Measurements from ENCODE around the gene JMJD7.
A peak's percentile ranks its signal among the peaks of the same experiment; 100 is the strongest.

JMJD7 gene

DNA sequence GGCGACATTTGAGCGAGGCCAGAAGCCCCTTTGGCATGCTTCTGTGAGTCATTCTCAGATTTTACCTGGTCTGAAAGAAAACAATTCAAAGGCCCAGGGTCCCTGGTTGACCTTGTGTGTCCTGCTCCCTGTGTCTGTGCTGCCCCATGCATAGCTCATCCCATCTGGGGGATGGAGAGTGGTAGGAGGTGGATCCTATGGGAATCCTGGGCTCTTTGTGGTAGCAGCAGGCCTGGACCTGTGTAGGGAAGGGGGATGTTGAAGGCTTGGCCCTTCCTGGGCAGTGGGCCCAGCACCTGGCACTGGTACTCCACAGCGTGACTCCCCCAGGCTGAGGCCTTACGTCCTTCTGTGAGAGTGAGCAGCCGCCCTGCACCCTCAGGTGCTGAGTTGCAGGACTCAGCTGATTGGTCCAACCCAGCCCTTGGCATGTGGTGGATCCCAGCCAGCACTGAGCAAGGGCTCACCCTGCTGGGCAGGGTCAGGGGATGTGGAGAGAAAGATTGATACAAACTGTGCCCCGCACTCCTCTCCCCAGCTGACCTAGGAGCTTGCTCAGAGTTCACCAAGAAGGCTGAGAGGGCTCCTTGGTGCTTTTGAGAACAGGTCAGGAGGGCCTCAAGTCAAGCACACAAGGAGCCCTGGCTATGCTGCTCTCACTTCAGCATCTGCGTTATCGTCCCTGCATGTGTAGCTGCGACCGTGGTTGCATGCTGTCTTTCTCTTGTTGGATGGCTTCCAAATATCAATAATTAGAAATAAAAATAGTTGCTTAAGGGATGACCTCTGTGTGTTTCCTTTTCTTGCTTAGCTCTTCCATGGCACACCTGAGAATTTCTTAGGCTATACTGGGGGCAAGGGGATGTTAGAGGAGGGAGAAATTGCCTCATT is 21.4 kb upstream of the JMJD7 start:
- Histone ChIP-seq H3K4me3 (no peak overlapping the region), H3K9me3 (peaks cover 3% of the 10 kb centered on the region; the same call in 1 of the 2 replicates), H3K36me3 (replicated peaks) (no peaks in the 10 kb centered on the region; the same call in 1 of the 2 replicates), H3K4me1 (no peaks in the 10 kb centered on the region), H3K27me3 (ENCODE audit: low read depth) (no peaks in the 10 kb centered on the region)
- in situ Hi-C loops (cut with MboI; ENCODE audit: low sequenced_read_pairs): no loop called here
- DNase-seq (ENCODE audit: low spot score in 2 of 2): no peak

DNA sequence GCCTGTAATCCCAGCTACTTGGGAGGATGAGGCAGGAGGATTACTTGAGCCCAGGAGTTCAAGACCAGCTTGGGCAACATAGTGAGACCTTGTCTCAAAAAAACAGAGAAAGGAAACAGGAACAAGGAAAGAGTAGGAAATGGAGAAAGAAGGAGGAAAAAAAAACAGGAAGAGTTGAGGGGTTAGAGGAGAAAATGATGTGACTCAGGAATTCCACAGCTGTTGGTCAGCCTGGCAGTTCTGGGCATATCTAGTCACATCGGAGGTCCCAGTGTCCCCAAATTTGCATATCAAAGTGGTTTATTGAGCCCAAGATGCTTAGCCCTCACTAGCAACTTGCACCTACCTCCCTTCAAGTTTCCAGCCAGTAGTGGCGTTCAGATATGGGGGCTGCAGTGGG is 18.8 kb upstream of the JMJD7 start:
- no peaks in the 10 kb centered on the region; the same call in 1 of the 2 replicates for H3K36me3 ChIP-seq (replicated peaks)
- no peaks in the 10 kb centered on the region for H3K4me1 ChIP-seq
- DNase-seq (ENCODE audit: low spot score in 2 of 2): no peak
- no peaks in the 10 kb centered on the region for H3K9me3 ChIP-seq
- no peak overlapping the region for H3K4me3 ChIP-seq
- H3K27me3 ChIP-seq (ENCODE audit: low read depth): no peaks in the 10 kb centered on the region
- in situ Hi-C loops (cut with MboI; ENCODE audit: low sequenced_read_pairs): no loop called here

- H3K4me1 ChIP-seq: no peaks in the 10 kb centered on the region
- H3K4me3 ChIP-seq: no peak overlapping the region
- H3K9me3 ChIP-seq: no peaks in the 10 kb centered on the region
- H3K36me3 ChIP-seq (replicated peaks): no peaks in the 10 kb centered on the region; the same call in 1 of the 2 replicates
- DNase-seq (ENCODE audit: low spot score in 2 of 2): no peak
- no peaks in the 10 kb centered on the region for H3K27me3 ChIP-seq (ENCODE audit: low read depth)
- in situ Hi-C loops (cut with MboI; ENCODE audit: low sequenced_read_pairs): loop anchor here (5.0 to 10.0 kb wide), 3 partner anchors 37 to 245 kb away; partner anchors contain the start of gene MAPKBP1
Measured at GRCh38 chr15:41809526-41810220, 18.2 kb upstream of the JMJD7 start.

- no peaks in the 10 kb centered on the region for H3K27me3 ChIP-seq (ENCODE audit: low read depth)
- DNase-seq (ENCODE audit: low spot score in 2 of 2): no peak
- H3K9me3 ChIP-seq: no peaks in the 10 kb centered on the region
- peaks cover 5% of the 10 kb centered on the region for H3K36me3 ChIP-seq (replicated peaks)
- no peak overlapping the region for H3K4me3 ChIP-seq
- in situ Hi-C loops (cut with MboI; ENCODE audit: low sequenced_read_pairs): loop anchor here (5.0 to 10.0 kb wide), 3 partner anchors 39 to 246 kb away; partner anchors contain the start of gene MAPKBP1
- no peaks in the 10 kb centered on the region for H3K4me1 ChIP-seq
Measured at GRCh38 chr15:41810651-41811431, 17.1 kb upstream of the JMJD7 start.

GRCh38 chr15:41811432-41812195 is 16.3 kb upstream of the JMJD7 start:
- Histone ChIP-seq H3K4me1 (no peaks in the 10 kb centered on the region), H3K9me3 (no peaks in the 10 kb centered on the region), H3K4me3 (no peak overlapping the region), H3K36me3 (replicated peaks) (peaks cover 7% of the 10 kb centered on the region), H3K27me3 (ENCODE audit: low read depth) (no peaks in the 10 kb centered on the region)
- in situ Hi-C loops (cut with MboI; ENCODE audit: low sequenced_read_pairs): loop anchor here (5.0 to 10.0 kb wide), 3 partner anchors 39 to 247 kb away; partner anchors contain the start of gene MAPKBP1
- peak; percentile 76 to 90 for DNase-seq (ENCODE audit: low spot score in 2 of 2)

DNA sequence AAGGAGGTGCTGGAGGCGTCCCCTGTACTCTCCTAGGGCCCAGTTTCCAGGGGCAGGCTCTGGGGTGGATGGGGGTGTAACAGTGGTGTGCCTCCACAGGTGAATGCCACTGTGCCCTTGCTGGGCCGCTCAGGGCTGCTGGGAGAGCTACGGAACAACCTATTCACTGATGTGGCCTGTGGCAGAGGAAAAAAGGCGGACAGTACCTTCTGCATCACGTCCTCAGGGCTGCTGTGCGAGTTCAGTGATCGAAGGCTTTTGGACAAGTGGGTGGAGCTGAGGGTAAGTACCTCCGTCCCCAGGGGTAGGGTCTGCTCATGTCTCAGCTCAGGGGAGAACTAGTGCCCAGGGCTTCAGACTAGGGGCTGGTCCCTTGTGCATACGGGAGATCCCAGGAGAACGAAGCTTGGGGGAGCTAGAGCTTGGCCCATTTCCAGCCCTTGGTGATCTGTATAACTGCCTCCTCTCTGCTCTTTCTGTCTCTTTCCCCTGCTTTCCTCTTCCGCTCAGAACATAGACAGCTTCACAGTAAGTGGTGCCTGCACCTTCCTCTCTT is 15.0 kb upstream of the JMJD7 start:
- H3K4me1 ChIP-seq: no peaks in the 10 kb centered on the region
- H3K27me3 ChIP-seq (ENCODE audit: low read depth): no peaks in the 10 kb centered on the region
- no peak overlapping the region for H3K4me3 ChIP-seq
- peaks cover 12% of the 10 kb centered on the region for H3K36me3 ChIP-seq (replicated peaks)
- in situ Hi-C loops (cut with MboI; ENCODE audit: low sequenced_read_pairs): loop anchor here (5.0 to 10.0 kb wide), 3 partner anchors 41 to 248 kb away; partner anchors contain the start of gene MAPKBP1
- H3K9me3 ChIP-seq: no peaks in the 10 kb centered on the region
- no peak for DNase-seq (ENCODE audit: low spot score in 2 of 2)

- in situ Hi-C loops (cut with MboI; ENCODE audit: low sequenced_read_pairs): loop anchor here (5.0 to 10.0 kb wide), 3 partner anchors 41 to 249 kb away; partner anchors contain the start of gene MAPKBP1
- H3K36me3 ChIP-seq (replicated peaks): peaks cover 17% of the 10 kb centered on the region
- DNase-seq (ENCODE audit: low spot score in 2 of 2): no peak
- H3K4me3 ChIP-seq: no peak overlapping the region
- H3K9me3 ChIP-seq: no peaks in the 10 kb centered on the region
- no peaks in the 10 kb centered on the region for H3K4me1 ChIP-seq
- no peaks in the 10 kb centered on the region for H3K27me3 ChIP-seq (ENCODE audit: low read depth)
Measured at GRCh38 chr15:41813426-41813825, 14.5 kb upstream of the JMJD7 start.

GRCh38 chr15:41814534-41814933 is 13.4 kb upstream of the JMJD7 start:
- Histone ChIP-seq H3K9me3 (no peaks in the 10 kb centered on the region), H3K27me3 (ENCODE audit: low read depth) (no peaks in the 10 kb centered on the region), H3K4me3 (no peak overlapping the region), H3K36me3 (replicated peaks) (peaks cover 23% of the 10 kb centered on the region), H3K4me1 (no peaks in the 10 kb centered on the region)
- in situ Hi-C loops (cut with MboI; ENCODE audit: low sequenced_read_pairs): loop anchor here (5.0 to 10.0 kb wide), 3 partner anchors 42 to 250 kb away; partner anchors contain the start of gene MAPKBP1
- DNase-seq (ENCODE audit: low spot score in 2 of 2): no peak

DNA sequence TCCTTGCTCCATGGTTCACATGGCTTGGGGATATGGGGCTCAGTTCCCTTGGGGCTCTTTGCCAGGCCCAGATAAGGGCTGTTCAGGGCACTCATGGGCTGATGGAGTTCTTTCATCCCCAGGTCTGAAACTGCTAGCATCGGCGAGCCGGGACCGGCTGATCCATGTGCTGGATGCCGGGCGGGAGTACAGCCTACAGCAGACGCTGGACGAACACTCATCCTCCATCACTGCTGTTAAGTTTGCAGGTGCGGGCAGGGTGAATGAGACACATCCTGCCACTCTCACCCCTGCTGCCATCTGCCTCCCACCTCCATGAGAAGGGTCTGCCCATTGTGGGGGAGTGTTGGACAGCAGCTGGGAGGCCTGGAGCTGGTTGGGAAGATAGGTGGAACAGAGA is 11.1 kb upstream of the JMJD7 start:
- no peak for DNase-seq (ENCODE audit: low spot score in 2 of 2)
- Histone ChIP-seq H3K36me3 (replicated peaks) (peaks cover 27% of the 10 kb centered on the region), H3K27me3 (ENCODE audit: low read depth) (no peaks in the 10 kb centered on the region), H3K4me3 (no peak overlapping the region), H3K4me1 (no peaks in the 10 kb centered on the region), H3K9me3 (no peaks in the 10 kb centered on the region)
- in situ Hi-C loops (cut with MboI; ENCODE audit: low sequenced_read_pairs): loop anchor here (10.0 kb wide), 2 partner anchors 212 to 252 kb away; no protein-coding TSS in a partner anchor

GRCh38 chr15:41817327-41817726 is 10.6 kb upstream of the JMJD7 start:
- peaks cover 28% of the 10 kb centered on the region for H3K36me3 ChIP-seq (replicated peaks)
- in situ Hi-C loops (cut with MboI; ENCODE audit: low sequenced_read_pairs): loop anchor here (10.0 kb wide), 2 partner anchors 213 to 253 kb away; no protein-coding TSS in a partner anchor
- H3K27me3 ChIP-seq (ENCODE audit: low read depth): no peaks in the 10 kb centered on the region

GRCh38 chr15:41817781-41818180 is 10.1 kb upstream of the JMJD7 start:
- H3K4me3 ChIP-seq: no peak overlapping the region
- peaks cover 30% of the 10 kb centered on the region for H3K36me3 ChIP-seq (replicated peaks)
- no peaks in the 10 kb centered on the region for H3K4me1 ChIP-seq
- no peak for DNase-seq (ENCODE audit: low spot score in 2 of 2)
- no peaks in the 10 kb centered on the region for H3K9me3 ChIP-seq
- H3K27me3 ChIP-seq (ENCODE audit: low read depth): no peaks in the 10 kb centered on the region
- in situ Hi-C loops (cut with MboI; ENCODE audit: low sequenced_read_pairs): loop anchor here (10.0 kb wide), 2 partner anchors 213 to 253 kb away; no protein-coding TSS in a partner anchor

More at GRCh38 chr15:41817327-41817726, 10.6 kb upstream of the JMJD7 start:
- Histone ChIP-seq H3K9me3 (no peaks in the 10 kb centered on the region), H3K4me1 (no peaks in the 10 kb centered on the region), H3K4me3 (no peak overlapping the region)
- no peak for DNase-seq (ENCODE audit: low spot score in 2 of 2)

- Histone ChIP-seq H3K36me3 (replicated peaks) (peaks cover 34% of the 10 kb centered on the region), H3K4me1 (no peaks in the 10 kb centered on the region), H3K27me3 (ENCODE audit: low read depth) (no peaks in the 10 kb centered on the region), H3K9me3 (no peaks in the 10 kb centered on the region), H3K4me3 (no peak overlapping the region)
- DNase-seq (ENCODE audit: low spot score in 2 of 2): no peak
- in situ Hi-C loops (cut with MboI; ENCODE audit: low sequenced_read_pairs): loop anchor here (10.0 kb wide), 2 partner anchors 215 to 255 kb away; no protein-coding TSS in a partner anchor
Measured at GRCh38 chr15:41819455-41820050, 8.3 kb upstream of the JMJD7 start.

All from HAP-1 (cell line).